GM12873 (cell line): Measurements from ENCODE around the gene MGAT5B.

Experiments
- TF ChIP-seq, protein P1 (sequence below): IDR thresholded peaks from 2 replicates; pipeline ENCODE4 v1.5.1; 2012; ENCODE audit warnings: low read depth, mild to moderate bottlenecking, moderate library complexity, low read length, control low read depth; ENCODE audit not compliant: insufficient read depth; ENCODE audit errors: missing control alignments

MGAT5B gene

DNA sequence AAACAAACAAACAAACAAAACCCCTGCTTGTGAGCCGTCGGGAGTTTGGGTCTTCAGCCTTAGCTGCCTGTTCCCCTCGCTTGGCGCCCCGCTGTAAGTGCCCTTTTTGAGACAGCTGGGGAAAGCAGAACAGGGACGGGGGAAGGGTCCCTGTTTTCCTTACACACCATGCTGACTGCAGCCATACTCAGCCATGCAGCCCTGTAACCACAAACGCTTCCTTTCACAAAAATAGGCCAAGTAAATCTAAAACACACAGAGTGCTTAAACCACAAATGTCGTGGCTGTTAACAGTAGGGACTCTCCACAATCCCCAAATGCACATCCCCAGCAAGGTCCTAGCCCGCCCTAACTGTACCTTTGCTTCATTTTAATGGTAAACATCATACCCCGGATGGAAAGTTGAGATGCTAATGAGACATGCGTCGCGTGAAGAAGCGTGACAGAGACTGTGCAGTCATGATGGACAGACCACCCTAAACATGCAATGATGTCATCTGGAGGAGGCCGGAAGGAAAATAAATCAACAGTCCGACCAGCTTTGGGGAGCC lies 129.9 kb downstream of the MGAT5B start:
- TF ChIP-seq, protein P1, sequence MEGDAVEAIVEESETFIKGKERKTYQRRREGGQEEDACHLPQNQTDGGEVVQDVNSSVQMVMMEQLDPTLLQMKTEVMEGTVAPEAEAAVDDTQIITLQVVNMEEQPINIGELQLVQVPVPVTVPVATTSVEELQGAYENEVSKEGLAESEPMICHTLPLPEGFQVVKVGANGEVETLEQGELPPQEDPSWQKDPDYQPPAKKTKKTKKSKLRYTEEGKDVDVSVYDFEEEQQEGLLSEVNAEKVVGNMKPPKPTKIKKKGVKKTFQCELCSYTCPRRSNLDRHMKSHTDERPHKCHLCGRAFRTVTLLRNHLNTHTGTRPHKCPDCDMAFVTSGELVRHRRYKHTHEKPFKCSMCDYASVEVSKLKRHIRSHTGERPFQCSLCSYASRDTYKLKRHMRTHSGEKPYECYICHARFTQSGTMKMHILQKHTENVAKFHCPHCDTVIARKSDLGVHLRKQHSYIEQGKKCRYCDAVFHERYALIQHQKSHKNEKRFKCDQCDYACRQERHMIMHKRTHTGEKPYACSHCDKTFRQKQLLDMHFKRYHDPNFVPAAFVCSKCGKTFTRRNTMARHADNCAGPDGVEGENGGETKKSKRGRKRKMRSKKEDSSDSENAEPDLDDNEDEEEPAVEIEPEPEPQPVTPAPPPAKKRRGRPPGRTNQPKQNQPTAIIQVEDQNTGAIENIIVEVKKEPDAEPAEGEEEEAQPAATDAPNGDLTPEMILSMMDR = no peak

DNA sequence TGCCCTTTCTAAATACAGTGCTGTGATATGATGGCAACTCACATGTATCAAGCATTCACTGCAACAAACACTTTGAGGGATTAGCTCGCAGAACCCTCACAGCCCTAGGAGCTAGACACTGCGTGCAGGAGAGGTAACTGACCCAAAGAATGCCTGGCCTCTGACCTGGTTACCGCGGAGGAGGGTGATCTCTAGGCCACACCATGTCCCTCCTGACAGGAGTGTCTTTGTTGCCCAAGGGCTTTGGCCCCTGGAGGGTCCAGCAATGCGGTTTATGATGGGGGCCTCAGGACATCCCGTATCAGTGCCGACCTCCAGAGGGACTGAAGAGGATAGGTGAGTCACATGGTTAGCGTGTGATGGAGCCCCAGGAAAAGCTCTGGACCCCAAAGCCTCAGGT lies 130.6 kb downstream of the MGAT5B start:
- TF ChIP-seq, protein P1 = no peak
